Epithelial cell of proximal tubule (primary cell): ENCODE data around the gene KIF1B. TPM values are rescaled to one million over a fixed set of nuclear protein-coding genes. Genes with fewer than 3 reads are reported as not detected.

Source experiments
- DNase-seq: peaks from one replicate; pipeline ENCODE4 v3.0.0-alpha.2; 2011; ENCODE audit warnings: low read depth
- H3K4me3 ChIP-seq: 2 replicates; pipeline ENCODE4 v1.5.1; 2011; ENCODE audit warnings: low read depth, mild to moderate bottlenecking, low read length
- total RNA-seq: library from RNA; depleted of rRNA; stranded (reverse); fragments of >200 nt; gene quantifications from 2 replicates; pipeline ENCODE4 v1.2.3, GENCODE V29; 2015
- TF ChIP-seq, protein P1 (sequence below): conservative IDR thresholded peaks from 2 replicates; pipeline ENCODE4 v1.5.1; 2012; ENCODE audit warnings: low read depth, mild to moderate bottlenecking, low read length

The KIF1B gene
- total RNA-seq, 1 donor from 2014 or later = 20.9 TPM

DNA sequence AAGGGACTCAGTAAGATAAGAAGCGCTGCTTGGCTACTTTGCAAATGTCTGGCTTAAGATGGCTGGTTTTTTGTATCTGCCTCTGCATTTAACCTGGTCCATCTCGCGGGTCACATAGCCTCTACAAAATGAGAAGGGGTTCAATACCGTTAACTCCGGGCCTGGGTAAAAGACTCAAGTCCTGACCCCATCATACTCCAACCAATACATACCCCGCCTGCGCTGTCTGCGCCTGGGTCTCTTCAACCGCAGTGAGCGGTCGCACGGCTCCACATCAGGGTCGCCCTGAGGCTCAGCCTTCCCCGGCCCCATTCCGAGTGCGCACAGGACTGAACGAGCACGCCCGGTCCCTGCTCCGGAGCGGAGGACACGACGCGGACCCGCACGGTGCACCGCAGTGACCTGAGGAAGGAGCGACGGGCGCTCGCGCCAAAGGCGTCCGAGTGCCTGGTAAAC is 187.9 kb downstream of the KIF1B start:
- TF ChIP-seq, protein P1, sequence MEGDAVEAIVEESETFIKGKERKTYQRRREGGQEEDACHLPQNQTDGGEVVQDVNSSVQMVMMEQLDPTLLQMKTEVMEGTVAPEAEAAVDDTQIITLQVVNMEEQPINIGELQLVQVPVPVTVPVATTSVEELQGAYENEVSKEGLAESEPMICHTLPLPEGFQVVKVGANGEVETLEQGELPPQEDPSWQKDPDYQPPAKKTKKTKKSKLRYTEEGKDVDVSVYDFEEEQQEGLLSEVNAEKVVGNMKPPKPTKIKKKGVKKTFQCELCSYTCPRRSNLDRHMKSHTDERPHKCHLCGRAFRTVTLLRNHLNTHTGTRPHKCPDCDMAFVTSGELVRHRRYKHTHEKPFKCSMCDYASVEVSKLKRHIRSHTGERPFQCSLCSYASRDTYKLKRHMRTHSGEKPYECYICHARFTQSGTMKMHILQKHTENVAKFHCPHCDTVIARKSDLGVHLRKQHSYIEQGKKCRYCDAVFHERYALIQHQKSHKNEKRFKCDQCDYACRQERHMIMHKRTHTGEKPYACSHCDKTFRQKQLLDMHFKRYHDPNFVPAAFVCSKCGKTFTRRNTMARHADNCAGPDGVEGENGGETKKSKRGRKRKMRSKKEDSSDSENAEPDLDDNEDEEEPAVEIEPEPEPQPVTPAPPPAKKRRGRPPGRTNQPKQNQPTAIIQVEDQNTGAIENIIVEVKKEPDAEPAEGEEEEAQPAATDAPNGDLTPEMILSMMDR = no peak
- no peak for DNase-seq
- peak overlapping the region; percentile 92 for H3K4me3 ChIP-seq

DNA sequence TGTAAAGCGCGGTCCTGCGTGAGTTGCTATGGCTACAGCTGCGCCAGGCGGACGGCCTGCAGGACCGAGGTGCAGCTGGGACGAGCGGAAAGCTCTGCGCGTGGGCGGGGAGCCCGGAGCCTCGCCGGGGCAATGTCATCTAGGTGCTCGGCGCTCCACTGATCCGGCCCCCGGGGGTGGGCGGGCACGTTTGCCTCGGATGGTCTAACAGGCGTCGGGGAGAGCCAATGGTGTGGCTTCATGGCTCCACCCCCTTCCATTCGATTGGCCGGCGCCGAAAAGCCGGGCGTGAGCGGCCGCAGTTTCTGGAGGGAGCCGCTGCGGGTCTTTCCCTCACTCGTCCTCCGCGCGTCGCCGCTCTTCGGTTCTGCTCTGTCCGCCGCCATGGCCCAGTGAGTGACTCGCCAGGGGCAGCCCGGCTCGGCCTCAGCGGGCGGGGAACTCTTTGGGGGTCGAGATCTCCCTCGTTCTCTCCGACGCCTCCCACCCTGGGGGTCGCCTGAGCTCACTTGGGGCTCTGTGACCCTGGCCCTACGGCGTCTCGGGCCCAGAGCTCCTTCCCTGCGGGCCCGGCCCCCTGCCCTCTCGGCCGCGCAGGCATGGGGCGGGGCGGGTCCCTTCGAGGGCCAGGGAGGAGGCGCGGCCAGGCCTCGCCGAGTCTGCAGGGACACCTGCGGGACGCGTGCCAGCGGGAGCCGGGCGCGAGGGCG is 188.5 kb downstream of the KIF1B start, which contains the start of gene PGD:
PGD (plus strand) TSS at position 331 of the 710 bp plus-strand sequence; CDS start at position 385, 54 bp downstream.
- DNase-seq = peak; percentile 58
- TF ChIP-seq, protein P1 = no peak
- peak within 1 kb of the TSS; percentile 92 for H3K4me3 ChIP-seq

DNA sequence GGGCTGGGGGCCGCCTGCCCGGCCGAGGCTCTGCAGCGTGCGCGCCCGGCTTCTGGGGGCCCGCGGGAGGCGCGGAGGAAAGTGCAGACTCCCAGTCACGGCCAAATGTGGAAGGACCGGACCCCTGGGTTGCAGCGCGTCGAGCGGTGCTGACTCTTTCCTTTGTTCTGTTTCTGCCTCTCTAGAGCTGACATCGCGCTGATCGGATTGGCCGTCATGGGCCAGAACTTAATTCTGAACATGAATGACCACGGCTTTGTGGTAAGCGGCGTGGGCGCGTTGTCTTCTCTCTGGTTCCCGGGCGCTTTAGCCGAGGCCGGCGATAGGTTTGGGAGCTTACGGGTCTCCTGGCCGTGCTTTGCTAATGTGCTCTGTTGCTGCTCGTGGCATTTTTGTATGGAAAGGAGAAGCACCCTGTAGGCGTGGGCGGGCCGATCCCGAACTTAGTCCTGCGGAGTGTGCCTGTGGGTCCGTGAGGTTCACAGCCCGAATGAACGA is 189.1 kb downstream of the KIF1B start:
- DNase-seq = no peak
- peak overlapping the region; percentile 92 for H3K4me3 ChIP-seq
- TF ChIP-seq, protein P1 = no peak

DNA sequence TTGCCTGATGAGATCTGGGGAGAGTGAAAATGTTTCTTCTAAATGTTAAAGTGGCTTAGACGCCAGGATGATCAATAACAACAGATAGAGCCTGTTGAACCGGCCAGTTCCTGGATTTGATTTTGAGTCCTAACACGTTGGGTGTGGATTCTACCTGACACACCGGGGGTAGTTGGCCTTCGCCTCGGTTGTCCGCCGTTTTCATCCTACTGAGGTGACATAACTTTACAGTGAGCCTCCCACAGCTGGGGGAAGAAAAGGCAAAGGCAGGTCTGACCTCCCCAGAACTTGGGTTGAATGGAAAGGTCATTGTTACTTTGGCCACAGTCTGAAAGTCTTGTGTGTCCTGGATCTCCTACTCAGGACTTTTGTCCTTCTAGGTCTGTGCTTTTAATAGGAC is 189.6 kb downstream of the KIF1B start:
- TF ChIP-seq, protein P1 = no peak
- no peak for DNase-seq
- H3K4me3 ChIP-seq = peak overlapping the region; percentile 92

DNA sequence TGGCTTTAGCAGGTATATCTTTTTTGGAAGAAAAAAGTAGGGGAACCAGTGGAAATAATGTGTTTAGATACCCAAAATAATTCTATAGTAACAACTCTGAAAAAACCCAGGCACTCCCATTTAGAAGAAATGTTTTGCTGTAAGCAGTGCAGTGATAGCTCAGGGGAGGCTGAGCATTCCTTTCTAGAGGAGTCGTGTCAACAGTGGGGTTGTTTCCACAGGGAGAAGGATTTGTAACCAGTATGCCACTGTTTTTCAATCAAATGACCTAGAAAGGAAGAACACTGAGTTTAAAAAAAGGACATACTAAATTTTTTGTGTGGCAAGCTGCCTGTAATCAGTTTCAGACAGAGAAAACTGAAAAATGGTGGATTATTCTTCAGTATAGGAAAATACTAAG is 190.9 kb downstream of the KIF1B start:
- no peak for DNase-seq
- TF ChIP-seq, protein P1 = no peak
- no peak overlapping the region for H3K4me3 ChIP-seq

DNA sequence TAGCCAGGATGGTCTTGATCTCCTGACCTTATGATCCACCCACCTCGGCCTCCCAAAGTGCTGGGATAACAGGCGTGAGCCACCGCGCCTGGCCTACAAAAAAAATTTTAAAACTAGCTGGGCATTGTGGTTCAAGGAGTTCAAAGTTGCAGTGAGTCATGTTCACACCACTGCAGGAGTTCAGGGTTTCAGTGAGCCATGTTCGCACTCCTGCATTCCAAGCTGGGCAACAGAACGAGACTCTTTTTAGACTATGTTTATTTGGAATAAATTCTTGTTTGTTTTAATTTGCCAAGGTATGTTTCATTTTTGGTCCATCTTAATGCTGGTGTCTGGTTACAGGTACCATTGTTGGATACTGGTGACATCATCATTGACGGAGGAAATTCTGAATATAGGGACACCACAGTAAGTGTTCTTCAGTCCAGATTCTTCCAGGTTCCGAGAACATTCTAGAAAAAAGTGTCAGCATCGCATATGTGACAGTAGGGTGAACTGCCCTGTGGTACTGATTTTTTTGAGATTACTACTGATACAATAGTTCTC is 192.4 kb downstream of the KIF1B start:
- TF ChIP-seq, protein P1 = no peak
- H3K4me3 ChIP-seq = no peak overlapping the region
- no peak for DNase-seq
